Activated naive CD4-positive, alpha-beta T cell treated with anti-CD3 and anti-CD28 coated beads, Interleukin-2, amount 50 U/mL, for 72 hours (primary cell): ENCODE results near the gene MBD3L4. TPM values are rescaled to one million over a fixed set of nuclear protein-coding genes. Genes with fewer than 3 reads are reported as not detected.
A peak's percentile ranks its signal among the peaks of the same experiment; 100 is the strongest.
"Not testable (repeated sequence)": the region's sequence is repeated elsewhere in the genome, so short reads cannot be mapped to it uniquely, and the experiment has no call there.

Experiments used
- ATAC-seq, 2 donors: fragments of 150-1000 bp; cut with Tn5 transposase; 2 replicates each; pipeline ENCODE4 v1.10.0; 2021; ENCODE audit warnings: mild to moderate bottlenecking in 2 of 2, moderate library complexity in 2 of 2
- DNase-seq, 2 donors: peaks; one replicate each; pipeline ENCODE4 v3.0.0; 2021 to 2022; ENCODE audit warnings: low spot score in 2 of 2
- H3K27ac Mint-ChIP-seq, 2 donors: one replicate each; pipeline ENCODE4 v1.8.0; 2022; ENCODE audit warnings: mild to moderate bottlenecking in 2 of 2, mixed read lengths in 2 of 2
- H3K36me3 Mint-ChIP-seq, 2 donors: one replicate each; pipeline ENCODE4 v1.8.0; 2022; ENCODE audit warnings: mixed read lengths in 2 of 2
- H3K9me3 Mint-ChIP-seq, 2 donors: one replicate each; pipeline ENCODE4 v1.8.0; 2022; ENCODE audit warnings: mixed read lengths in 2 of 2
- total RNA-seq, 2 donors: library from RNA; stranded (reverse); gene quantifications; one replicate each; pipeline ENCODE4 v1.2.3, GENCODE V29; 2022

The MBD3L4 gene
- total RNA-seq, 2 donors from 2014 or later = not detected

GRCh38 chr19:7056371-7056770 lies 16.4 kb upstream of the MBD3L4 start:
- DNase-seq, H3K9me3 Mint-ChIP-seq, H3K27ac Mint-ChIP-seq, H3K36me3 Mint-ChIP-seq, ATAC-seq: not testable (repeated sequence)

DNA sequence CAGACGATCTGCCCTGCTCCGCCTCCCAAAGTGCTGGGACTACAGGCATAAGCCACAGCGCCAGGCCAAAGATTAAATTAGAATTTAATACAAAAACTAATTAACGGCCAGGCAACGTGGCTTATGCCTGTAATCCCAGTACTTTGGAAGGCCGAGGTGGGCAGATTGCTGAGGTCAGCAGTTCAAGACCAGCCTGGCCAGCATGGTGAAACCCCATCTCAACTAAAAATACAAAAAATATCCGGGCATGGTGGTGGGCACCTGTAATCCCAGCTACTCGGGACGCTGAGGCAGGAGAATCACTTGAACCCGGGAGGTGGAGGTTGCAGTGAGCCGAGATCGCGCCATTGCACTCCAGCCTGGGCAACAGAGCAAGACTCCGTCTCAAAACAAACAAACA lies 15.7 kb upstream of the MBD3L4 start:
- H3K27ac Mint-ChIP-seq, H3K36me3 Mint-ChIP-seq, ATAC-seq, H3K9me3 Mint-ChIP-seq, DNase-seq: not testable (repeated sequence)

GRCh38 chr19:7054635-7055368 lies 14.8 kb upstream of the MBD3L4 start:
- DNase-seq = not testable (repeated sequence)

DNA sequence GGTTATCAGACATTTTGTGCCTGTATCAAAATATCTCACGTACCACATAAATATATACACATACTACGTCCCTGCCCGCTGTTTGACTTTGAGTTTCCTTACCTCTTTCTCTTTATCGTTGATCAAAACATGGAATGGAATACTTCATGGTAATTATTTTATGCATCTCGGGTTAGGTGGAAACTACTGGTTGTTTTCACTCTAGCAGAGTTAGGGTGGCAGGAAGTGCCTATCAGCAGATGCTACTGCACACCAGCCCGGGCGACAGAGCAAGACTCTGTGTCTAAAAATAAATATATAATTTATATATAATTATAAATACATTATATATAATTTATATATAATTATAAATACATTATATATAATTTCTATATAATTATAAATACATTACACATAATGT lies 12.9 kb upstream of the MBD3L4 start:
- H3K9me3 Mint-ChIP-seq, H3K27ac Mint-ChIP-seq, H3K36me3 Mint-ChIP-seq: not testable (repeated sequence)
- DNase-seq = peak in 1 of 2 donors; percentile 1
- ATAC-seq = peak in 1 of 2 donors; percentile 37

More at GRCh38 chr19:7054635-7055368, 14.8 kb upstream of the MBD3L4 start:
- peak; percentile 40 to 62 for ATAC-seq
- H3K27ac Mint-ChIP-seq, H3K36me3 Mint-ChIP-seq, H3K9me3 Mint-ChIP-seq: not testable (repeated sequence)

DNA sequence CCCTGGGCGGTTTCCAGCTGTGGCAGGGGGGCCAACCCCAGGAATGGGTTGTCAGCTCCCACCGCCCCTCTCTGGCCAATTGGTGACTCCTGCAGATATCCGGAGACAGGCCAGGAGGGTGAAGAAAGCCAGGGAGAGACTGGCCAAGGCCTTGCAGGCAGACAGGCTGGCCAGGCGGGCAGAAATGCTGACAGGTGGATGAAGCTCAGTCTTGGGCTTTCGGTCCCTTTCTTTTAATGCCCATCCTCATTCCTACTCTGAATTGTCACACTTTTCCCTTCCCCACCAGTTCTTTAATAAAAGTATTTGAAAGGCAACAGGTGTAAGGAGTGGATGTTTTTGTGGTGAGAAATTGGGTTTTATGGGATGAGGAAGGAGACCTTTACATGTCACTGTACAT lies 11.4 kb upstream of the MBD3L4 start:
- not testable (repeated sequence) for ATAC-seq, DNase-seq, H3K27ac Mint-ChIP-seq, H3K36me3 Mint-ChIP-seq, H3K9me3 Mint-ChIP-seq

- H3K36me3 Mint-ChIP-seq, H3K27ac Mint-ChIP-seq, ATAC-seq, H3K9me3 Mint-ChIP-seq, DNase-seq: not testable (repeated sequence)
Observed at GRCh38 chr19:7049021-7049420, 9.0 kb upstream of the MBD3L4 start, which contains the start of gene MBD3L2. Gene MBD3L2, plus strand, starts transcription at chr19:7049321. Its CDS starts 53 bp downstream, at chr19:7049374.

DNA sequence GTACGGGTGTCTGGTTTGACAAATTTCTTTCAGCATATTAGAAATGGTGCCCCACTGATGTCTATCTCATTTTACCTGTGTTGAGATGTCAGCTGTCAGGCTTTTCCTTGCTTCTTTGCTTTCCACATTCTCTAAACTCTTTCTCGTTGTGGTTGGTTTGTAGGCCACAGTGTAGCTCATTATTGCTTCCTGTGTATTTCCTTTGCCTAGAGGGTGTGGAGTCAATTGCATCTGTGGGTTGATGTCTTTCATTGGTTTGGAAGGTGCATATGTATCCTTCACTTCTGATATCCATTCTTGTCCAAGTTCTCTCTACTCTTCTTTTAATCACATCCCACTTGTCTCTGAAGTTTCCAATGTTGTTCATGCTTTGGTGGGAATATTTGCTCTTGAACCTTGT lies 1.6 kb upstream of the MBD3L4 start:
- DNase-seq, H3K36me3 Mint-ChIP-seq, H3K9me3 Mint-ChIP-seq, H3K27ac Mint-ChIP-seq, ATAC-seq: not testable (repeated sequence)

GRCh38 chr19:7030278-7030677 lies 9.7 kb downstream of the MBD3L4 start, which contains the start of gene MBD3L5:
Gene MBD3L5, plus strand, starts transcription at chr19:7030578. Its CDS starts 34 bp downstream, at chr19:7030612.
- not testable (repeated sequence) for H3K27ac Mint-ChIP-seq, ATAC-seq

DNA sequence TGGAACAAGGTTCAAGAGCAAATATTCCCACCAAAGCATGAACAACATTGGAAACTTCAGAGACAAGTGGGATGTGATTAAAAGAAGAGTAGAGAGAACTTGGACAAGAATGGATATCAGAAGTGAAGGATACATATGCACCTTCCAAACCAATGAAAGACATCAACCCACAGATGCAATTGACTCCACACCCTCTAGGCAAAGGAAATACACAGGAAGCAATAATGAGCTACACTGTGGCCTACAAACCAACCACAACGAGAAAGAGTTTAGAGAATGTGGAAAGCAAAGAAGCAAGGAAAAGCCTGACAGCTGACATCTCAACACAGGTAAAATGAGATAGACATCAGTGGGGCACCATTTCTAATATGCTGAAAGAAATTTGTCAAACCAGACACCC lies 11.2 kb downstream of the MBD3L4 start:
- not testable (repeated sequence) for H3K9me3 Mint-ChIP-seq, H3K27ac Mint-ChIP-seq, H3K36me3 Mint-ChIP-seq, DNase-seq
- peak; percentile 32 to 44 for ATAC-seq

More at GRCh38 chr19:7030278-7030677, 9.7 kb downstream of the MBD3L4 start, which contains the start of gene MBD3L5:
- not testable (repeated sequence) for DNase-seq, H3K36me3 Mint-ChIP-seq, H3K9me3 Mint-ChIP-seq

DNA sequence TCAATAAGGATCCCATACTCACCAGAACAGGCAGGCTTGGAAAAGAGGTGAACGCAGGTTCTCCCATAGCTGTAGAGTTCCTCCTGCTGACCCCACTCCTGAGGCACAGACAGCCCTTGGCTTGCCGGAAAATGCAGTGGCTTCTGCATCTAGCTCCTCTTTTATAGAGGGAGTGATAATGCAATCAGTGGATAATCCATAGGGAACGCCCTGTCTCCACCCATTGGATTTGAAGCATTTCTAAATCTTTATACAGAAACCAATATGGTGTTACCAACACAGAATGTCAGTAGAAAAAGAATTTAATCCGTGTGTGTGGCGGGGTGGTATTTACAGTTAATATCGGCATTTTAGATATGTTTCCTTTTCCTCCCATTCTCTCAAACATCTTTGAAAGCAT lies 18.6 kb downstream of the MBD3L4 start, which contains the start of gene MBD3L2B:
Gene MBD3L2B (minus strand): TSS at position 101 of the 400 bp plus-strand sequence. CDS start 34 bp downstream, at position 67.
- ATAC-seq, H3K9me3 Mint-ChIP-seq, DNase-seq, H3K27ac Mint-ChIP-seq, H3K36me3 Mint-ChIP-seq: not testable (repeated sequence)

- ATAC-seq (no peak), DNase-seq (no peak)
- Mint-ChIP-seq H3K27ac (no peak overlapping the region), H3K9me3 (no peaks in the 10 kb centered on the region), H3K36me3 (no peaks in the 10 kb centered on the region)
Observed at GRCh38 chr19:7018828-7019227, 21.2 kb downstream of the MBD3L4 start.

DNA sequence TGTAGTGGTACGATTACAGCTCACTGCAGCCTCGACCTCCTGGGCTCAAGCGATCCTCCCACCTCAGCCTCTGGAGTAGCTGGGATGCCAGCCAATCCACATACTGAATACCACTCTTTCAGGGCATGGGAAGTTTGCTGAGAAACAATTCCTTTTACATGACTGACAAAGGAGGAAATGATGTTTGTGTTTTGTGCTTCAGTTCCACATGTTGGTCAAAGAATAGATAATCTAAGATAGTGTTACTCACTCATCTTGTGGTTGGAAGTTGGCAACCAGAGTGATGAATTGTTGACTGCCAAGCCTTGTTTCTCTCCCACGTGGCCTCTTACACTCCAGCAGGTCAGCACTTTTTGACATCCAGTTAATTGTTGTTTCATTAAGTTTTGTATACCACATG lies 26.3 kb downstream of the MBD3L4 start:
- H3K27ac Mint-ChIP-seq = no peak overlapping the region
- DNase-seq (peak in 1 of 2 donors; percentile 6), ATAC-seq (peak; percentile 51 to 70)
- H3K36me3 Mint-ChIP-seq = peaks cover 0 to 6% of the 10 kb centered on the region in 2 donors
- H3K9me3 Mint-ChIP-seq = peaks cover 0 to 4% of the 10 kb centered on the region in 2 donors

DNA sequence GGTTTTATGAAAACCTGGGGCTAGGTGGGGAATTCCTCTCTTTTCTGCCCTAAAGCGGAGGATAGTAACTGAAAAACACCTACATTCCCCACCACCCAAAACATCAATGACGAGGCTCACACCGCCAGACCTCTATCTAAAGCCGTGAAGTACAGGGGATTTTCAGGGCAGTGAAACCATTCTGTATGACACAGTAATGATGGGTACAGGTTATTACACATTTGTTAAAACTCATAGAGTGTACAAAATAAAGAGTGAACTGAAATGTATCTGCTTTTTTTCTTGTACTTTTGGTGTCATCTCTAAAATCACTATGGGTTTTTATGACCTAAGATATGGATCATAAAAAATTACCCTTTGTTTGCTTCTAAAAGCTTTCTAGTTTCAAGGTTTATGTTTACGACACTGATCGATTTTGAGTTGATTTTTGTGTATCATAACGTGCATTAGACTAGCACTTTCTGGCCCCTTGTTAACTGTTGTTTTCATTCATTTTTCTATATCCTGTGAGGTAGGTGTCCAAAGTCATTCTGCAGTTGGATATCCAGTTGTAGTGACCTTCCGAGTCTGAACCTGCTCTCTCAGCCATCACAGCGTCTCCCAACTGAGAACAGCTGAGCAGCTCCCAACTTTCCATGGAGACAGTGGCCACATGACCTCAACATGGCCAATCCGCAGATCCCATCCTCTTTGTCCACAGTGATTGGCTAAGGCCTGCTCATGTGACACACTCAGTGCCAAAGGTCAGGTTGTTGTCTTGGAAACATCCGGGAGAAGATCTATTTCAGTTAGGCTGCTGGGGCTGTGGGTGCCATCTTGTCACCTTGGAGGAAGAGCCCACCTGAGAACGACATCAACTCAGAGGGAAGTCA lies 29.0 kb downstream of the MBD3L4 start:
- peaks cover 0 to 8% of the 10 kb centered on the region in 2 donors for H3K9me3 Mint-ChIP-seq
- ATAC-seq (peak; percentile 84 to 90), DNase-seq (peak in 1 of 2 donors; percentile 3)
- H3K27ac Mint-ChIP-seq = peak overlapping the region in 1 of 2 donors; percentile 9
- peaks cover 0 to 6% of the 10 kb centered on the region in 2 donors for H3K36me3 Mint-ChIP-seq

- Mint-ChIP-seq H3K27ac (no peak overlapping the region), H3K9me3 (peaks cover 0 to 8% of the 10 kb centered on the region in 2 donors), H3K36me3 (peaks cover 0 to 6% of the 10 kb centered on the region in 2 donors)
- DNase-seq = no peak
- ATAC-seq = no peak
Observed at GRCh38 chr19:7007859-7008258, 32.1 kb downstream of the MBD3L4 start.

- DNase-seq = no peak
- Mint-ChIP-seq H3K36me3 (peaks cover 0 to 3% of the 10 kb centered on the region in 2 donors), H3K27ac (no peak overlapping the region), H3K9me3 (peaks cover 0 to 7% of the 10 kb centered on the region in 2 donors)
- no peak for ATAC-seq
Observed at GRCh38 chr19:7006135-7006704, 33.8 kb downstream of the MBD3L4 start.

GRCh38 chr19:7004313-7004931 lies 35.6 kb downstream of the MBD3L4 start:
- Mint-ChIP-seq H3K36me3 (no peaks in the 10 kb centered on the region), H3K9me3 (peaks cover 0 to 4% of the 10 kb centered on the region in 2 donors), H3K27ac (no peak overlapping the region)
- peak; percentile 59 to 67 for ATAC-seq
- DNase-seq = peak in 1 of 2 donors; percentile 47
